HepG2 (cell line): ENCODE measurements around the gene MEGF11. TPM values are rescaled to one million over a fixed set of nuclear protein-coding genes. Genes with fewer than 3 reads are reported as not detected.

Source experiments
- FOXJ3 ChIP-seq: sonication (generic); formaldehyde crosslinking; IDR thresholded peaks from 2 replicates; pipeline ENCODE4 v1.4.0; 2020; ENCODE audit warnings: missing genetic modification reagents, mild to moderate bottlenecking, borderline replicate concordance
- MZF1 ChIP-seq: sonication (generic); formaldehyde crosslinking; IDR thresholded peaks from 2 replicates; pipeline ENCODE4 v1.8.1; 2023; ENCODE audit warnings: mild to moderate bottlenecking, missing genetic modification reagents, borderline replicate concordance
- PAXIP1 ChIP-seq: sonication (generic); formaldehyde crosslinking; conservative IDR thresholded peaks from 2 replicates; pipeline ENCODE4 v1.4.0; 2020; ENCODE audit warnings: mild to moderate bottlenecking, missing genetic modification reagents, moderate library complexity
- ZBTB7A ChIP-seq: sonication (generic); formaldehyde crosslinking; IDR thresholded peaks from 2 replicates; pipeline ENCODE4 v1.8.0; 2022; ENCODE audit warnings: mild to moderate bottlenecking, missing genetic modification reagents
- ZMYM2 ChIP-seq: sonication (generic); formaldehyde crosslinking; IDR thresholded peaks from 2 replicates; pipeline ENCODE4 v1.8.0; 2022; ENCODE audit warnings: mild to moderate bottlenecking, missing genetic modification reagents
- ZNF574 ChIP-seq: sonication (generic); formaldehyde crosslinking; IDR thresholded peaks from 2 replicates; pipeline ENCODE4 v1.4.0; 2020; ENCODE audit warnings: missing genetic modification reagents
- ZNF780A ChIP-seq: sonication (generic); formaldehyde crosslinking; IDR thresholded peaks from 2 replicates; pipeline ENCODE4 v1.8.0; 2022; ENCODE audit warnings: mild to moderate bottlenecking, missing genetic modification reagents, moderate library complexity
- polyA plus RNA-seq, 8 experiments: library from polyadenylated mRNA; depleted of rRNA in 3 of 8; stranded (reverse) in 7 of 8; unstranded in 1 of 8; fragments of >200 nt; fragmentation: Illumina TruSeq in 4 of 8; extraction: Trizol in 4 of 8; gene quantifications; 2 replicates each; pipeline versions ENCODE4 v1.2.1 to v1.2.3, GENCODE V29; 2011 to 2016; ENCODE audit warnings: low read depth in 4 of 8, missing spikeins in 1 of 8, mixed read lengths in 1 of 8; ENCODE audit not compliant: insufficient read depth in 1 of 8
- total RNA-seq, 5 experiments: library from RNA; depleted of rRNA; stranded (reverse); fragments of >200 nt; fragmentation: Illumina TruSeq; extraction: Trizol; gene quantifications; 2 replicates each; pipeline ENCODE4 v1.2.3, GENCODE V29; 2016; ENCODE audit warnings: low read depth in 1 of 5

Gene MEGF11
- total and polyA plus RNA-seq, 2 of the 13 experiments (the other 11 are each of a cell fraction or from before 2014, with no cell fraction given), result not detected

GRCh38 chr15:66041276-66041675, 212.3 kb downstream of the MEGF11 start (continued):
- TF ChIP-seq PAXIP1 (no peak), ZNF574 (CRISPR knock-in tag) (no peak), ZNF780A (no peak), FOXJ3 (no peak), ZMYM2 (CRISPR knock-in tag) (no peak), MZF1 (no peak), ZBTB7A (CRISPR knock-in tag) (no peak)
